NCI-H524 (cell line): Measurements from ENCODE around the gene LMO1.

ENCODE experiments used
- DNase-seq, 2 experiments: peaks; one replicate each; lab custom pipeline; 2025; lab: John Stamatoyannopoulos, UW

The LMO1 gene

DNA sequence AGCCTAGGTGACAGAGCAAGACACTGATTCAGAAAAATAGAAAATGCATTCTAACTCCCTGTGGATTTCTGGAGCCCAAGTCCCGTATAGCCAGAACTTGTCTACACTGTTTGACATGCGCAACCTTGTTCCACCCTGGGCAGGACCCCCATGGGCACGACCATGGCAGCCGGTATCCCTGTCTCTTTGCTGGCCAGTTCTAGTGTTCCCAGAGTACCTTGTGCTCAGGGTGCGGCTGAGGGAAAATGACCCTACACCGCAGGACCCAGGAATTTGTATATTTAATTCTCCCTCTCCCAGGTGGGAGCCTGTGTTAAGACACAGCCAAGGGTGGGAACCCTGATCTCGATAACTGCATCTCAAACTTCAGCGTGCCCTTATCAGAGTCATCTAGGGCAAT lies 58.1 kb downstream of the LMO1 start:
- DNase-seq = no peak

DNA sequence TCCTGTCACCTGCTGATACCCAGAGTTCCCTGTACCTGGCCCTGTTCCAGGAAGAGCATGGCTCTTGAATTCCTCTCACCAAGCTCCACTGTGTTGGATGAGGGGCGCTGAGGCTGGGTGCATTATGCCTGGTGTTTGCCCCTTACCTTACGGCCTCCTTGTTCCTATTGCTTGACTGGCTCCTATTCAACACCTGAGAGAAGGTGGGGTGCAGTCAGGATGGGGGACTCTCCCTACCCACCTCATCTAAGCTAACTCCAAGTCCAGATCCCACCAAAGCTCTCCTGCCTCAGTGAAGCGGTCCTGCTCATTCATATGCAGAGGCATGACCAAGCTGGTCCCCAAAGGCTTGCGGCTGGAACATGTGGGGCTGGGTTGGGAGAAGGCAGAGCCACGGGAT lies 59.1 kb downstream of the LMO1 start:
- no peak for DNase-seq

- DNase-seq = no peak
Measured at GRCh38 chr11:8204025-8204424, 59.7 kb downstream of the LMO1 start.

GRCh38 chr11:8203414-8203715 lies 60.3 kb downstream of the LMO1 start:
- no peak for DNase-seq

GRCh38 chr11:8202516-8203413 lies 60.9 kb downstream of the LMO1 start:
- DNase-seq = no peak

DNA sequence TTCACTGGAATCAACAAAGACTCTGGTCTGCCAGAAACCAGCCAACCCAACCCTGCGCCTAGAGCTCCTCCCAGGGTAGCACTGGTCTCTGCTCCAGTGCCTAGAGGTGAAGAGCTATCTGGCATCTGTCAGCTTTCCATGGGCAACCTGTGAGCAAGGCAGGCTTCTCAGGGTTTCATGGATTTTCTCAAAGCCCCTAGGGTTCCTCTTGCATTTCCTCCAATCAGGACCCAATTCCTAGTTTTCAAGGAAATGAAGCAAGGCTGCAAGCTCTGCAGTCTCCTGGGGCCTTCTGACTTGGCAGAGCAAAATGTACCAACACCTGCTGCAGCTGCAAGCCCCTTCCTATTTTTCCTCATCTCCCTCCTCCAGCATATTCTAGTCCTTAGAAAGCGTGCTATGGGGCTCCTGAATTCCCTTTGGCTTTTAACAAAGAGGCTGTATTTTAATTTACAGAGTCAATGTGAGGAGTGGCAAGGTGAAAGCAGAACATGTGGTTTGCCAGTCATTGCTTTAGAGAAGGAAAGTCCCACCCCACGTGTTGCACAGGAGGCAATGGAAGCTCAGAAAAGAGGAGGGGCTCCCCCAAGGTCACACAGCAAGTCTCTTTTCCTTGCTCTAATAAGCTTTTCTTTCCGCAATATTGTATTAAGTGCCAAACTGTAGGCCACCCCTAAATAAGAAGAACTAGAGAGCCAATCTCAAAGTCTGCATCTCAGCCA lies 61.9 kb downstream of the LMO1 start:
- peak in 1 of 2 experiments; percentile 17 for DNase-seq

DNA sequence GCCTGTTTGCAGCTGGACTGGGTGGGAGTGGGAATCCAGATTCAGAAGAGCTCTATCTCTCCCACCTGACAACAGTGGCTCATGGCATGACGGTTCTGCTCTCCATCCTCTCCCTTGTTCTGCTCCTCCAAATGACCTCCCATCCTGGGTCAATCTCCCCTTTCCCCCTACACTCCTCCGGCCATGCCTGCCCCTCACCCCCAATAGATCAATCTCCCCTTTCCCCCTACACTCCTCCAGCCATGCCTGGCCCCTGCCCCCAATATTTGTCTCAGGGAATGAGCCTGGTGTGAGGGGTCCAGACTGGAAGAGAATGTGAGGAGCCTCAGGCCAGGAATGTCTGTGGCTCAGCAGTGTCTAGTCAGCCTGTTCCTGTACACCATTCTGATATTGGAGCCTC lies 64.0 kb downstream of the LMO1 start:
- no peak for DNase-seq

DNA sequence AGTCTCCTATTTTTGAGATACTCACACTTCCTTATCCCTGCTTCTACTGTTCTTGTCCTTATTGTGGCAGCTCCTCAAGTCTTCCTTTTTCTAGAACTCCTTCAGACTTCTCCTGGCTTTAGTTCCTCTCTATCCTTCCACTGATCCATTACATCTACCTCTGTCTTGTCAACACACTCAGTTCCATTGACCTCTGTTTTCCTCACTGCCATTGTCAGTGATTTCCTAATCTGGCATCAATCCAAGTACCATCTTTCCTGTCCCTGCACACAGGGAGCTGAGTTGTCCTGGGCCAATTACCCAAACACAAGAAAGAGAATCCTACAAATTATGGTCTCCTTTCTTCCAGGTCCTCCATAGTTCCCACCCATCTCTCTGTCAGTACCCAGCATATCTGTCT lies 66.9 kb downstream of the LMO1 start:
- DNase-seq = no peak

GRCh38 chr11:8194956-8195355 lies 68.7 kb downstream of the LMO1 start:
- no peak for DNase-seq

DNA sequence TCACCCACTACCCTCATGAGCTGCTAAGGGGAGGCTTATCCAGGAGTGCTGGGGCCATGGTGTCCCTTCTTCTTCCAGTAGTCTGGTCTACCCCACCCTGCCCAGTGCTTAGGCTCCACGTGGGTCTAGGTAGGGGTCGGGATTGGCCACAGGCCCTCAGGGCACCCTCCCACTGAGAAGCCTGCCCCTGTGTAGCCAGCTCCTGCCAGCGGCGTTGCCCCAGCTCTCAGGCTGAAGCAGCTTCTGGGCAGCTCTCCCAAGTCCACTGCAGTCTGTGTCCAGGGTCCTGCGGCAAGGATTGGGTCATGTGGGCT lies 70.8 kb downstream of the LMO1 start:
- DNase-seq = no peak

DNA sequence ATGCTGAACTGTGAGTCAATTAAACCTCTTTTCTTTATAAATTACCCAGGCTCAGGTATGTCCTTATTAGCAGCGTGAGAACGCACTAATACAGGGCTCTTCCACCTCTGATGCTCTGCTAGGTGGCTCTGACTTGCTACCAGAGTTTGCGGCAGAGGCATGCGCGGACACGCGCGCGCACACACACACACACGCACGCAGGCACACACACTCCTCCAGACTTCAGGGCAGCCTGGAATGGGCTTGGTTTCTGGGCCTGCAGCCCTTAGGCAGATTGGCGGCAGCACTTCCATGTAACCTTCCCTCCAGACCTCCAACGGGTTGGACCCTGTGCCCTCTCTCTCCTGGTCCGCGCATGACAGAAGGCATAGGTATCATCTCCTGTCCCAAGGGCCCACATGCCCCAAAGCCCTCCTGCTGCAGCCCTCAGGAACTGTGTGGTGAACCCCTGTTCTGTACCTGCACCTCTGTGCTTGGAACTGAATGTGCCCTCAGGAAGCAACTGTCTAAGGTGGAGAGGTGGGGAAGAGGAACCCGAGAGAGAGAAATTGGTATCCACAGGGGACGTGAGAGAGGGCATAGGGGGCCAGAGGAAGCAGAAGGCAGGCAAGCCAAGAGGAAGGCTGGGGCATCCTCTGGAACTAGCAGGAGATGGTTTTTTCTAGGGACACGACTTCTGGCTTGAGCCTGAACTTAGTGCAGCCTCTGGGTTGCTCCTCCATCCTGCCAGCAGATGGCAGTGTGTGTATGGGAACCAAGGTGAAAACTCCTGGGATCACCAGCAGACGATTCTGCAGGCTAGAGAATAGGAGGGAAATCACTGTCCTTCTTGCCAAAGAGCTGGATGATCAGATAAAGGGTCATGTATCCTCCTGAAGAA lies 71.4 kb downstream of the LMO1 start:
- peak; percentile 39 to 73 for DNase-seq

DNA sequence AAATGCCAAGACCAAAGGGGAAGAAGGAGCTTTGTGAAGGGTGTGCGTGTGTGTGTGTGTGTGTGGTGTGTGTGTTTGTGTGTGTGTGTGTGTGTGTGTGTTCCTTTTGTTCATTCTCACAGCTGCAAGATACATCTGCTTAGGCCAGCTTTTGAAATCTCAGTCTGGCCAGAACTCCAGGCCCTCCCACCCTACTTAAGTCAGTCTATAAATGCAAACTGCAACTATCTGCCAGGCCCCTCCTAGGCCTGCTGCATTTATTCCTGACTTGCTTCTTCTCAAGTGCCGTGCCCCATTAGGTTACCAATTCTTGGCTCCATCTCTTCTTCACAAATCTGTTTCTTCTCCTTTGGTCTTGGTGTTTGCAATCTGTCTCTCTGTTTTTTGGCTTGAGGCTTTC lies 73.2 kb downstream of the LMO1 start:
- no peak for DNase-seq

DNA sequence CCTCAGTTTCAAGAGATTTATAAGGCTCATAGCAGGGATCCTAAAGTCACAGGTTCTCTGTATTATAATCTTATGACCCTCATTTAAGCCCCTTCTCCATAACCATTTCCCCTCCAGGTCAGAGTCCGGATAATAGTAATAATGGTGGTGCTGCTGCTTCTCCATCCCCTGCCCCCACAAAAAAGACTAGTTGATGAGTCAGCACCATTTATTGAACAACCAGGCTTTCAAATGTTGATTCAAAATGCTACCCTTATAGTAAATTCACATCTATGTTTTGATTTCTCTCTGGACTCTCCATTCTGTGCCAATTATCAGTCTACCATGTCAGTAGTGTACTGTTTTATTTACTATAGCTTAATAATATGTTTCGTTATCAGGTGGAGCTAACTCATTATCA lies 77.2 kb downstream of the LMO1 start:
- DNase-seq = no peak

GRCh38 chr11:8183111-8183510 lies 80.6 kb downstream of the LMO1 start:
- no peak for DNase-seq

GRCh38 chr11:8180469-8180868 lies 83.2 kb downstream of the LMO1 start:
- DNase-seq = no peak

GRCh38 chr11:8178297-8178696 lies 85.4 kb downstream of the LMO1 start:
- DNase-seq = no peak

- DNase-seq = no peak
Measured at GRCh38 chr11:8177136-8177535, 86.5 kb downstream of the LMO1 start.
